PFSK-1 (cell line): ENCODE results near the gene MIDN.
A peak's percentile ranks its signal among the peaks of the same experiment; 100 is the strongest.

Experiments used
- FOXP2 ChIP-seq: optimal IDR thresholded peaks from 2 replicates; pipeline ENCODE3; 2011; ENCODE audit warnings: borderline replicate concordance, control low read depth, inconsistent platforms; ENCODE audit not compliant: insufficient read depth; ENCODE audit errors: extremely low read length, extremely low read depth
- POLR2AphosphoS5 ChIP-seq: IDR thresholded peaks from 2 replicates; pipeline ENCODE4 v1.6.1; 2012; ENCODE audit warnings: low read depth, mild to moderate bottlenecking, control low read depth, low read length, moderate library complexity
- REST ChIP-seq, 2 experiments: IDR thresholded peaks; 2 replicates each; pipeline versions ENCODE4 v1.6.1 to v1.8.0; 2011 to 2012; ENCODE audit warnings: low read depth in 2 of 2, low read length in 2 of 2, control low read depth in 1 of 2, inconsistent platforms in 1 of 2, mild to moderate bottlenecking in 1 of 2, moderate library complexity in 1 of 2; ENCODE audit not compliant: insufficient read depth in 1 of 2
- SIN3A ChIP-seq: IDR thresholded peaks from 2 replicates; pipeline ENCODE4 v1.6.1; 2012; ENCODE audit warnings: mild to moderate bottlenecking, low read length, moderate library complexity, borderline replicate concordance; ENCODE audit not compliant: insufficient read depth
- TAF1 ChIP-seq: IDR thresholded peaks from 2 replicates; pipeline ENCODE4 v1.6.1; 2012; ENCODE audit warnings: low read length, control low read depth, borderline replicate concordance; ENCODE audit not compliant: insufficient read depth

Gene MIDN

GRCh38 chr19:1226522-1227303 is 21.7 kb upstream of the MIDN start:
- TF ChIP-seq POLR2AphosphoS5 (peak; percentile 58), SIN3A (no peak), TAF1 (no peak), FOXP2 (no peak), REST (IDR thresholded peaks at IDR 0.05; ENCODE audit: insufficient read depth in 1 of 2, low read depth in 2 of 2, low read length in 2 of 2) (no peak)

- TF ChIP-seq SIN3A: no peak
- TF ChIP-seq POLR2AphosphoS5: peak; percentile 49; the same call in 1 of the 2 replicates
- TF ChIP-seq FOXP2: peak; percentile 95
- no peak for TF ChIP-seq REST (IDR thresholded peaks at IDR 0.05; ENCODE audit: insufficient read depth in 1 of 2, low read depth in 2 of 2, low read length in 2 of 2)
- no peak for TF ChIP-seq TAF1
Measured at GRCh38 chr19:1227304-1228054, 20.9 kb upstream of the MIDN start.

- TF ChIP-seq FOXP2: no peak
- TF ChIP-seq SIN3A: no peak
- no peak for TF ChIP-seq REST (IDR thresholded peaks at IDR 0.05; ENCODE audit: insufficient read depth in 1 of 2, low read depth in 2 of 2, low read length in 2 of 2)
- TF ChIP-seq TAF1: no peak
- no peak; the same call in 1 of the 2 replicates for TF ChIP-seq POLR2AphosphoS5
Measured at GRCh38 chr19:1228161-1228957, 20.0 kb upstream of the MIDN start.

GRCh38 chr19:1229056-1229923 is 19.1 kb upstream of the MIDN start:
- TF ChIP-seq TAF1: no peak
- no peak for TF ChIP-seq FOXP2
- no peak for TF ChIP-seq SIN3A
